CD4-positive, alpha-beta T cell treated with Interleukin-15 for 1 hour (primary cell): ENCODE measurements around the gene STRIP1.
"Not testable (repeated sequence)": the region's sequence is repeated elsewhere in the genome, so short reads cannot be mapped to it uniquely, and the experiment has no call there.

Experiments used
- DNase-seq: peaks from one replicate; pipeline ENCODE4 v3.0.0-alpha.2; 2020

Gene STRIP1

GRCh38 chr1:110008971-110009565 lies 25.4 kb upstream of the STRIP1 start:
- DNase-seq, result no peak

DNA sequence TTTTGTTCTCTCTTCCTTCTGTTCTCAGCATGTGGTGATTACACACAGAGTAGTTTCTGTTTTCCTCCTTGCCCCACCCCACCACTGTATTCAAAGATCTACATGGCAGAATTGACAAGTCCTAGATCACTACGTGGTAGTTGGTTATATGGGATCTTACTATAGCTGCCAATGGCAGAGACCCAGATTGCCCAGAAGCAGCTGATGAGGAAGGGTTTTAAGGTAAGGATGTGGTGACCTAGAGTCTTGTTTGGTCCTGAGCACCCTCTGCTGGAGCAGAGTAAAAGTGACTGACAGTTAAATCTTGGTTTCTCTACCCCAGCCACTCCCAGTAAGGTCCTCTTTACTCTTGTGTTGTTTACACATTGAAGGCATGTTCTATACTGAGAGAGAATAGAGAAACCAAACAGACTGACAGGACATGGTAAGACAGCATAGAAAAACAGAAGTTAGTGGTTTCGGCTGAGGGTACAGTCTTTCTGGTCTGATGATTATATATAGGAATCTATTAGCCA lies 22.8 kb upstream of the STRIP1 start:
- DNase-seq, result peak; percentile 72

- DNase-seq, result peak; percentile 40
Observed at GRCh38 chr1:110012100-110012780, 22.2 kb upstream of the STRIP1 start.

DNA sequence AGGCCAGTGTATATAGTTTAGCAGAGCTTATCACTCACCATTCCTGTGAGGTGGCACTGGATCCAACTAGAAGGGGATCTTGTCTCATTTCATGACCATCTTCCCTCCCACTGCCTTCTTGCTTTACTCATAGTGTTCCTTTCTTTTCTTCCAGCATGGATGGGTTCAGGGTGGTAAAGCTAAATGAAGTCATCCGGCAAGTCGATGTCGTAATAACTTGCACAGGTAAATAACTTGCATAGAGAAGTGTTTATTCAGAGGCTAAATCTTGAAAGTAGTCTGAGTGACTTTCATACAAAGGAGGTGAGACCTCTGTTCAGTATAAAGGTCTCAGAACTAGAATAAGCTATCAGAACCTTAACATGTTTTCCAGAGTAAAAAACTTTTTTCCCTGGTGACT lies 16.6 kb upstream of the STRIP1 start:
- no peak for DNase-seq

GRCh38 chr1:110018396-110018795 lies 16.0 kb upstream of the STRIP1 start:
- DNase-seq, result no peak

- DNase-seq, result no peak
Observed at GRCh38 chr1:110019770-110020169, 14.7 kb upstream of the STRIP1 start.

- no peak for DNase-seq
Observed at GRCh38 chr1:110021285-110021684, 13.1 kb upstream of the STRIP1 start.

GRCh38 chr1:110024613-110025012 lies 9.8 kb upstream of the STRIP1 start:
- no peak for DNase-seq

DNA sequence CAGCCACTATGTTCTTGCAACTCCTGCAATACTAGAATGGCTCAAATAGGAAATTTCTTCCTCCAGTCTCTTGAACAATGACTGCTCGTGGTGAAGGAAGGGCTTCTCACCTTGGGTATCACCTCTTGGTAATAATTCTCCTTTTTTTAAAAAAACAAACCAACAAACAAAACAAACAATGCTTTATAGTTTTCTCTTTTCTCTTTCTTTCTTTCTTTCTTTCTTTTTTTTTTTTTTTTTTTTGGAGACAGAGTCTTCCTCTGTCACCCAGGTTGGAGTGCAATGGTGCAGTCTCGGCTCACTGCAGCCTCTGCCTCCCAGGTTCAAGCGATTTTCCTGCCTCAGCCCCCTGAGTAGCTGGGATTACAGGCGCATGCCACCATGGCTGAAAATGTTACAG lies 3.7 kb upstream of the STRIP1 start:
- DNase-seq, result not testable (repeated sequence)

DNA sequence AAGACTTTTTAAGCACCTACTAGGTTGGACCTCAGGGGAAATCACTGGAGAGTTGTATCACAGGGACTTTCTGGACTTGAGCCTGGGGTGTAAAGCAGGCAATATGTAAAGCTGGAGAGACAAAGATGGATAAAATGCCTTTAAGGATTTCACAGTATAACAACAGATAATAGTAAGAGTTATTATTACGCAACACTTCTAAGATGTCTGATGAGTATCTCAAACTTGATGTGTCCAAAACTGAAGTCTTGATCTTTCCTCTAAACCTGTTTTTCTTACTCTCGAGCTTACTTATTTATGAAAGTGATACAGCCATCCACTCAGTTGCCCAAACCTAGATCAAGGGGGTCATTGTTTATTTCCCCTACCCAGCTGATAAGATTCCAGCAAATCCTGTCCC lies 2.1 kb upstream of the STRIP1 start:
- no peak for DNase-seq

DNA sequence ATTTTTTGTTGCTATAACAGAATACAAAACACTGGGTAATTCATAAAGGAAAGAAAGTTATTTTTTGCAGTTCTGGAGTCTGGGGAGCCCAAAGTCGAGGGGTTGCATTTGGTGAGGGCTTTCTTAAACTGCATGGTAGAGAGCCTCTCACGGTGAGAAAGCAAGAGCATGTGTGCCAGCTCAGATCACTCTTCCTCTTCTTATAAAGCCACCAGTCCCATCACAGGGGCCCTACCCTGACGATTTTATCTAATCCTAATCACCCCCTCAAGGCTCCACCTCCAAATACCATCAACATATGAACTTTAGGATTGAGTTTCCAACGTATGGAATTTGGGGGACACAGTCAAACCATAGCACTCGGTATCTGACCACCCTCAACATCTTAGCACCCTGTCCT lies 1.0 kb upstream of the STRIP1 start:
- no peak for DNase-seq

GRCh38 chr1:110034040-110034450 lies 379 bp upstream of the STRIP1 start:
- no peak for DNase-seq

- no peak for DNase-seq
Observed at GRCh38 chr1:110035236-110035752, 870 bp downstream of the STRIP1 start.

DNA sequence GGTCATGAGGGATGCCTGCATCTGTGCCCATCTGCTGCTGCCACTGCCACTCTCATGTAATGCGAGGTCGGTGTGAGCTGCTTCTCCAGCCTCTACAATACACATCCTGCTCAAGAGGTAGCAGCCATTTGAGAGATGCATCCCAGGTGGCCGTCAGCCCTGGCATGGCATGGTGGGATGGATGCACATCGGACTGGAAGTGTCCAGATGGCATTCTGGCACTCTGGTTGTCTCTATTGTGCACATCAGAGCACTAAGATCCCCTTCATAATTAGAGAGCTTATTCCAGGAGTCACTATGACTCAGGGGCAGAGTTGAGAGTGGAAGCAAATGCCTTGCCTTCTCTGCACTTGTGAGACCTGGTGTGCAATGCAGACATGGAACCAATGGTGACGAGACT lies 3.8 kb downstream of the STRIP1 start:
- no peak for DNase-seq

DNA sequence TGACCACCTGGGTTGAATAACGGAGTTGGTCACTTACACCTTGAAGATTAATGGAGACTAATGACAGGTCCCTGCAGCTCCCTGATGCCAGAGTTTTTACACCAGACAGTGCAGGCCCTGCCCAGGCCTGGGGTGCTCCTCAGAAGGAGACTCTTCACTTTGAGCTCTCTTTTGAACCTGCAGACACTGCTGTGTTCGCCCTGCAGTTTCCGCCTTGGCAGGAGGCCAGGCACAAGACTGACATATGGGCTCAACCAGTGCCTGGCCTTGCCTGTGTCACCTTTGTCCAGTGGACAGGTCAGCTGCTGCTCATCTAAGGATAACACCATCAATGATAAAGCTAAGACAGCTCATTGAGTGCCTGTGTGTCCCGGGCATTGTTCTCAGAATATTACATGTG lies 5.2 kb downstream of the STRIP1 start:
- no peak for DNase-seq

DNA sequence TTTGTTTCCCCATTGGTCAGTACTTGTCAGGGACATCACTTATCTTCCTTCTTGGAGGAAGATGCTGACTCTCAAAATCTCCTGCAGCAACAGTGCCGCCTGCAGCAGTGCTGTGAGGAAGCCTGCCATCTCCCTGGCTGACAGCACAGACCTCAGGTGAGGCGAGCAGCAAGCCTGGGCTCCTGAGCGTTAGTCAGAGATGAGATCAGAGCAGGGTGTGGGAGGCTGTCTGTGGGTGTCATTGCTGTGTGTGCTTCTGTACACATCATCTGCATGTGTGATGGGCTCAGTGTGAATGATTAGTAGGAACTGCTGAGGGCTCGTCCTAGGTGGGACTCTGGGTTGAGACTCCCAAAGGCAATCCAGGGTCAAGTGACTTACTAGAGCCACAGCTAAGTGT lies 6.1 kb downstream of the STRIP1 start:
- DNase-seq, result no peak

DNA sequence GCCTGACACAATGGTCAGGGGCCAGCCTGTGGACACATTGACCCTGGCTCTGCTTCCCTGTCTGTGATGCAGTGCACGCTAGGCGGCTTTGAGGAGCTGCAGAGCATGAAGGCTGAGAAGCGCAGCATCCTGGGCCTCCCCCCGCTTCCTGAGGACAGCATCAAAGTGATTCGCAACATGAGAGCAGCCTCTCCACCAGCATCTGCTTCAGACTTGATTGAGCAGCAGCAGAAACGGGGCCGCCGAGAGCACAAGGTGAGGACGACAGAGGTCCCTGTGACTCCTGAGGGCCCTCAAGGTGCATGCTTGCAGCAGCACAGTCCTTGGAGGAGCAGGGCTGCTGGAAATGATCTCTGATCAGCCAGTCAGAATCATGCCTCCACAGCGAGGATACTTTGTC lies 8.6 kb downstream of the STRIP1 start:
- no peak for DNase-seq

DNA sequence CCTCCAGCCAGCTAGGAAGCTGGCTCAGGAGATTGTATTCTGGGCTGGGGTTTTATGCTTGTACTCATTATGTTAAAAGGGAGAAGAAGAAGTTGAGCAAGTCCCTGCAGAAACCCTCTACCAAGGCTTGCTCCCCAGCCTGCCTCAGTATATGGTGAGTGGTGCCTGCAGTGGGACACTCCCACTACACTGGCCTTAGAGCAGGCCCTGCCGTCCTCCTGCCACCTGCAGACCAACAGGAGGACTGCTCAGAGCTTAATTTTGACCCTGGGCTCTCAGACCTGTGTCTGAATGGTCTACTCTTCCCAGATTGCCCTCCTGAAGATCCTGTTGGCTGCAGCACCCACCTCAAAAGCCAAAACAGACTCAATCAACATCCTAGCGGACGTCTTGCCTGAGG lies 13.0 kb downstream of the STRIP1 start:
- DNase-seq, result no peak

GRCh38 chr1:110048240-110048639 lies 13.8 kb downstream of the STRIP1 start:
- DNase-seq, result no peak

DNA sequence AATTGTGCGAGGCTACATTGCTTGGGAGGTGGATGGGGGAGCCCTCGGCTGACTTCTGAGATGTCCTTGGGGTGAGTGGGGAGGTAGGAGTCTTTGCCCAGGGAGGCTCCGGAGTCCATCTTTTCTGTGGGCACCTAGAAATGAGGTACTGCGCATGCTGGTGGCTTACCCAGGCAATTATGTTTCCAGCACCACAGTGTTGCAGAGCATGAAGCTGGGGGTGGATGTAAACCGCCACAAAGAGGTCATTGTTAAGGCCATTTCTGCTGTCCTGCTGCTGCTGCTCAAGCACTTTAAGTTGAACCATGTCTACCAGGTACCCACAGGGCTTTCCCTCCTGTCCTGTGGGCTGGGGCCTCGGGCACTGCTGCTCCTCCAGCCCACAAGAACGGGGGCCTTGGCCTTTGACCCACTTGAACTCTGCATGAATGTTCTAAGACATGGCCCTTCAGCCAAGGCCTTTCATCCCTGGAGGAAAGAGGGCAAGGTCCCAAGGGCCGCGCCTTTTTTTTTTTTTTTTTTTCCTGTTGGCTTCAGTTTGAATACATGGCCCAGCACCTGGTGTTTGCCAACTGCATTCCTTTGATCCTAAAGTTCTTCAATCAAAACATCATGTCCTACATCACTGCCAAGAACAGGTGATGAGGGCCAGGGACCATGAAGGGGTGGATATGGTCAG lies 14.6 kb downstream of the STRIP1 start:
- no peak for DNase-seq

- no peak for DNase-seq
Observed at GRCh38 chr1:110049801-110050601, 15.6 kb downstream of the STRIP1 start.

DNA sequence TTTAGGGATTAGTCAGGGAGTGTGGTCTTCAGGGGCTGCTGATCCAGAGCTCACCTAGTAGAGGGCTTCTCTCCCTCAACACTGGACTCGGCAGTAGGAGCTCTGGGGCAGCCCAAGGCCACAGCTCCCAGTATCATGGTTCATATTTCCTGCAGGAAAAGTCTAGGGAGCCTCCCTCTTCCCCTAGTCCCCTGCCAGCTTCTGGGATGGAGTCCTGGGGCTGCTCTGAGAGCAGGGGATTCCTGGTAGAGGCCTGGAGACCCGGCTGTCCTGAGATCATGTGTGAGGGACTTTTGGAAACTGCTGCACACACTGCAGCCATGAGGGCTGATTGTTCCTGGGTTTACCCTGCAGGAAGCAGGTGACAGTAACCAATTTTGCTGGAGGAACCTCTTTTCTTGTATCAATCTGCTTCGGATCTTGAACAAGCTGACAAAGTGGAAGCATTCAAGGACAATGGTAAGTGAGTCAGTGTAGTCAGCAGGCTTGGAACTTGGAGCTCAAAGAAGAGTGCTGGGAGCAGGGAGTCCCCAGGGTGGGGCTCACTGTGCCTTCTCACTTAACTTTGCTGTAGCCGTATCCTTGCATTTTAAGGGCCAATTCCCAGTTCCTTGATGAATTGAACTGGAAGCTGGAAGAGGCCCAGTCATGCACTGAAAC lies 16.3 kb downstream of the STRIP1 start:
- DNase-seq, result no peak

GRCh38 chr1:110051262-110051648 lies 16.8 kb downstream of the STRIP1 start:
- no peak for DNase-seq
